SU-DHL-6 (cell line): ENCODE data around the gene CC2D2B.
A peak's percentile ranks its signal among the peaks of the same experiment; 100 is the strongest.

ENCODE experiments used
- EZH2phosphoT487 ChIP-seq: fragments of 200-600 bp; sonication (generic), shearing (Covaris generic); conservative IDR thresholded peaks from 2 replicates; pipeline ENCODE4 v1.6.1; 2018; ENCODE audit warnings: mild to moderate bottlenecking, antibody characterized with exemption, low read length, moderate library complexity, mixed read lengths
- TF ChIP-seq, protein P1 (sequence below): fragments of 200-600 bp; sonication (generic); IDR thresholded peaks from one replicate; pipeline ENCODE4 v1.5.1; 2017; ENCODE audit warnings: antibody characterized with exemption, mild to moderate bottlenecking, low read length, moderate library complexity; ENCODE audit not compliant: insufficient read depth, poor library complexity, severe bottlenecking

DNA sequence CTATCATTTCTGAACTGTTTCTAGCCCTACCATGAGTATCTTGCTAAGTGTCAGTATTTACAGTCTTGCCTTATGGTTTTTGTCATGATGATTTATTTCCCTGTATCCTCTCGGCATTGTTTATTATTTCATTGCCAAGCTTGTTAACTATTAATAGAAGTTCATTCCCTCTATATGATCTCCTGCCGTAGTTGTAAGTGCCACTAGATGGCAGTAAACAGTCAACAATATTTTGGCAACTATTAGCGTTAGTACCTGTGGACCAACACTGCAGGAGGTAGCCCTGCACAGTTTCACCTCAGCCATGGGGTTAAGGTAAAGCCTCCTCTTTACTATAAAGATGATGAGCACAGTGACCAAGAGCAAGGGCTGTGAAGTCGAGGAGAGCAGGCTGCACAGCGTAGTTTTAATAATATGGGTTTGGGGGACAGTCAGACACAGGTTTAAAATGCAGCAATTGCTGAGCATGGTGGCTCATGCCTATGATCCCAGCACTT is 109.5 kb downstream of the CC2D2B start:
- TF ChIP-seq, protein P1, sequence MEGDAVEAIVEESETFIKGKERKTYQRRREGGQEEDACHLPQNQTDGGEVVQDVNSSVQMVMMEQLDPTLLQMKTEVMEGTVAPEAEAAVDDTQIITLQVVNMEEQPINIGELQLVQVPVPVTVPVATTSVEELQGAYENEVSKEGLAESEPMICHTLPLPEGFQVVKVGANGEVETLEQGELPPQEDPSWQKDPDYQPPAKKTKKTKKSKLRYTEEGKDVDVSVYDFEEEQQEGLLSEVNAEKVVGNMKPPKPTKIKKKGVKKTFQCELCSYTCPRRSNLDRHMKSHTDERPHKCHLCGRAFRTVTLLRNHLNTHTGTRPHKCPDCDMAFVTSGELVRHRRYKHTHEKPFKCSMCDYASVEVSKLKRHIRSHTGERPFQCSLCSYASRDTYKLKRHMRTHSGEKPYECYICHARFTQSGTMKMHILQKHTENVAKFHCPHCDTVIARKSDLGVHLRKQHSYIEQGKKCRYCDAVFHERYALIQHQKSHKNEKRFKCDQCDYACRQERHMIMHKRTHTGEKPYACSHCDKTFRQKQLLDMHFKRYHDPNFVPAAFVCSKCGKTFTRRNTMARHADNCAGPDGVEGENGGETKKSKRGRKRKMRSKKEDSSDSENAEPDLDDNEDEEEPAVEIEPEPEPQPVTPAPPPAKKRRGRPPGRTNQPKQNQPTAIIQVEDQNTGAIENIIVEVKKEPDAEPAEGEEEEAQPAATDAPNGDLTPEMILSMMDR, result peak; percentile 89
- TF ChIP-seq EZH2phosphoT487, result no peak
